GM13976 (cell line): ENCODE measurements around the gene TSHZ2.

ENCODE experiments used
- DNase-seq: peaks from one replicate; pipeline ENCODE4 v3.0.0; 2012; ENCODE audit warnings: low spot score
- in situ Hi-C: fragments of 300-500 bp; cut with MboI; formaldehyde crosslinking; loops from one replicate; pipeline ENCODE4 v1.12.0; 2022; ENCODE audit warnings: low sequenced_read_pairs, mixed read lengths, inconsistent platforms; ENCODE audit not compliant: unreplicated experiment
- TF ChIP-seq, protein P1 (sequence below): IDR thresholded peaks from 2 replicates; pipeline ENCODE4 v1.5.1; 2012; ENCODE audit warnings: borderline replicate concordance, mild to moderate bottlenecking; ENCODE audit not compliant: insufficient read depth; ENCODE audit errors: extremely low read depth, missing control alignments, control extremely low read depth

TSHZ2 gene

DNA sequence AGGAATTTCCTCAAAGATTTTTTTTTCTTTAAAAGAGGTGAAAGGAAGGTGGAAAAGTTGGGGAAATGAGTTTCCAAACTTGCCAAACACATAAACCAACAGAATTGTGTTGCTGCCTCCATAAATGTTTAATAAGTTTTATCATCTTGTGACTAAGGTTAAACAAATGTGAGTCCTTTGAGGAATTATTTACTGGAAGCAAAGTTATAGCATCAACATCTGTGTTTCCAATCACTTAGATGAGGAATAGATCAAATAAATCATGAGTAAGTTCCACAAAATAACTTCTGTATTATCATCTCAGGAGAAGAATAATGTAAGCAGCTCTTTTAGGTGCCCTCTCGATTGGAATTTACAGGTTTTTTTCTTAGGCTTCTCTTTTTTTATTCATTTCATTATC, 20.5 kb downstream of the TSHZ2 start:
- DNase-seq, result no peak
- in situ Hi-C loops, result no loop called here
- TF ChIP-seq, protein P1, sequence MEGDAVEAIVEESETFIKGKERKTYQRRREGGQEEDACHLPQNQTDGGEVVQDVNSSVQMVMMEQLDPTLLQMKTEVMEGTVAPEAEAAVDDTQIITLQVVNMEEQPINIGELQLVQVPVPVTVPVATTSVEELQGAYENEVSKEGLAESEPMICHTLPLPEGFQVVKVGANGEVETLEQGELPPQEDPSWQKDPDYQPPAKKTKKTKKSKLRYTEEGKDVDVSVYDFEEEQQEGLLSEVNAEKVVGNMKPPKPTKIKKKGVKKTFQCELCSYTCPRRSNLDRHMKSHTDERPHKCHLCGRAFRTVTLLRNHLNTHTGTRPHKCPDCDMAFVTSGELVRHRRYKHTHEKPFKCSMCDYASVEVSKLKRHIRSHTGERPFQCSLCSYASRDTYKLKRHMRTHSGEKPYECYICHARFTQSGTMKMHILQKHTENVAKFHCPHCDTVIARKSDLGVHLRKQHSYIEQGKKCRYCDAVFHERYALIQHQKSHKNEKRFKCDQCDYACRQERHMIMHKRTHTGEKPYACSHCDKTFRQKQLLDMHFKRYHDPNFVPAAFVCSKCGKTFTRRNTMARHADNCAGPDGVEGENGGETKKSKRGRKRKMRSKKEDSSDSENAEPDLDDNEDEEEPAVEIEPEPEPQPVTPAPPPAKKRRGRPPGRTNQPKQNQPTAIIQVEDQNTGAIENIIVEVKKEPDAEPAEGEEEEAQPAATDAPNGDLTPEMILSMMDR, result no peak

DNA sequence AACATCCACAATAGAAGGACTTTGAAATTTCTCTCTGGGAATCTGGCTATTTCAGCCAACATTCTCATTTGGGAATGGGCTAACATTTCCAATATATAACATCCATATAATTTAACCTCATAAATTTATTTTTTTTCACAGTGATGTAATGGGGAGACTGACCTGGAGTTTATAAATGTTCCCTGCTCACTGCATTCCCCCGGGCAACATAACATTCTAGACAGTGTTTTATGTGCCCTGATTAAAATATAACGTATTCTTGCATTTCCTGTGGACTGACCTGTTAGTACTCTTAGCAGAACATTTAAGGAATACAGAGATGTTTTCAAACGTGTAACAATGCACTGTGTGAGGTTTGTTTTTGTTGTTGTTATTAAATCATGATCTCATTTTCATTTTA, 20.9 kb downstream of the TSHZ2 start:
- in situ Hi-C loops, result no loop called here
- TF ChIP-seq, protein P1, result no peak
- no peak for DNase-seq

DNA sequence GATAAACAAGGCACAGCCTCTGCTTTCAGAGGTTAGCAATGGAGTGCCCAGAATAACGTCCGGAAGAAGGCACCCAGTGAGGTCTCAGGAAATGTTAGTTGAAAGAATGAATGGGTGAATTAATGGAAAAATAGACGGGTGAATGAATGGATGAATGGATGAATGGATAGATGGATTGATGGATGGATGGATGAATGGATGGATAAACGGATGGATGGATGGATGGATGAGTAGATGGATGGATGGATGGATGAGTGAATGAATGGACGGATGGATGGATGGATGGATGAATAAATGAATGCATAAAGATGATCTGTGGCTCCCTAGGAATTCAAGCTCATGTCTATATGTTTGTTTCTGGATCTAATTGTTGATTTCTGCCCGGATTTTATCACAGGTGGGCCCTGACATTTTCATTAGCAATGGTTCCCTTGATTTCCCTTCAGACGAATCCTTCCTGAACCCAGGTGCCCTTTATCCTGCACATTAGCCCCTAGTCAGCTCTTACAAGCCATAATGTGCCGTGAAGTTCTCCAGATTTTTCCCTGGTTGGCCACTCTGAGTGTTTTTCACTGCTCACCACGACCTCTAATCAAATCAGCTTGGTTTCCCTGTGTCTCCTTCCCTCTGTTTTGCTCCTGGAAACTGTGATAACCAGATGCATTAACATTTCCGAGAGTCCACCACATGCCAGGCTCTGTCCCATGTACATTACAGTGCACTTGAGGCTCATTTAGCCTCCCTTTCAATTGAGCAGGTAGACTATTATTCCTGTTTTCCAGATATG, 22.2 kb downstream of the TSHZ2 start:
- in situ Hi-C loops, result no loop called here
- no peak for DNase-seq
- TF ChIP-seq, protein P1, result no peak

DNA sequence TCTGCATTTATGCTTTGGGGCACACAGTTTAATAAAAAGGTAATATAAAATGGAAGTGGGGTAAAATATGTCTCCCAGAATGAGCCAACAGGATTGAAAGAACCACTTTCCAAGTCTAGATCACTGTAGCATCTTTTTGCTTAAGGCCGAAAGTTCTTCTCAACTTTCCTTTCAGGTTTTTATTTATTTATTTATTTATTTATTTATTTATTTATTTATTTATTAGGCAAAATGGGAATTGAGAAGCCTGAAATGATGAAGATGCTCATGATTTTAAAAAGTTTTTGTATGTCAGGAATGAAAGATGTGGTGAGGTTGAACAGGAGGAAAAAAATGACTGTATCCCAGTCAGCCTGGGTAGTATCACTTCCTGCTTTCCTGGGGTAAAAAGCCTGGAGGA, 24.0 kb downstream of the TSHZ2 start:
- in situ Hi-C loops, result no loop called here
- no peak for DNase-seq
- TF ChIP-seq, protein P1, result no peak

DNA sequence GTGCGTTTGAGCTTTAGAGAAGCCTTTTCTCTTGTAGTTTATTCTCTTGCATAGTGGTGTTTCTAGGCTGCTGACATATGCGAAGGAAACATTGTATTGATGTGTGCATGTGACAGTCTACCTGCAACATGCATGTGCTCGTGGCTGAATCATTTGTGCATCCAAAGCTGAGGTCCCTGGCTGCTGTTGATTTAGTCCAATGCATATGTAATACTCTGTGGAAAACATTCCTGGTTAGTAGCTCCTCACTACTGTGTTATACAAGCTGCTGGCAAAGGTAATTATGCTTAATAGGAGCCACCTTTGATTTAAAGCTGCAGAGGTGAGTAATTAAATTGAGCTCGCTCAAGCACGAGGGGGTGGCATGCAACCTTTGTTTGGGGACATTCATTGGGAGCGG, 24.5 kb downstream of the TSHZ2 start:
- TF ChIP-seq, protein P1, result no peak
- in situ Hi-C loops, result no loop called here

DNA sequence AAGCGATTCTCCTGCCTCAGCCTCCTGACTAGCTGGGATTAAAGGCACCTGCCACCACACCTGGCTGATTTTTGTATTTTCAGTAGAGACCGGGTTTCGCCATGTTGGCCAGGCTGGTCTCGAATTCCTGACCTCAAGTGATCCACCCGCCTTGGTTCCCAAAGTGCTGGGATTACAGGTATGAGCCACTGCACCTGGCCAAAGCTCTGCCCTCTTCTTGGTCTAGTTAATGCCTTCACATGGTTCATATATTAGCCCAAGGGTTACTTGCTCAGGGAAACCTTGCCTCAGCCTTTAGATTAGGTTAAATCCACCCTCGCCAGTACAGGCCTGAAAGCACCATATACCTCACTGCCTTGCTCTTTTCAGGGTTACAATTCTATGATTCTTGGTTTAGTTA, 26.1 kb downstream of the TSHZ2 start:
- DNase-seq, result no peak
- in situ Hi-C loops, result no loop called here
- TF ChIP-seq, protein P1, result no peak

More for the DNA sequence above, 24.5 kb downstream of the TSHZ2 start:
- DNase-seq, result no peak

DNA sequence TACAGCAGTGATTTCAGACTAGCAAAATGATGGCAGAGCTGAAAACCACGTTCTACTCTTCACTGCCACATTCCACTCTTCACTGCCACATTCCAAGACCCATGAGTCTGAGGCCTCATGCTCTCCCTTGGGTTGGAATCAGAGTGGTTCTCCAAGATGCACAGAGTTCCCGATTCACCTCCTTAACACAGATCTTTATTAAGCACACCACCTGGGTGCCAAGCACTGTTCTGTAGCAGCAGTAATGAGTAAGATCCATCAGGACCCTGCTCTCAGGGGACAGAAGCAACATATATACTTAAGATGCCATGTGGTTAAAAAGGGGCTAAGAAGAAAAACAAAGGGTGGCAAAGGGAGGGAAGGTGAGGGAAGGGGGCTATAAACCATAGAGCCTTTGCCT, 26.9 kb downstream of the TSHZ2 start:
- DNase-seq, result no peak
- TF ChIP-seq, protein P1, result no peak
- in situ Hi-C loops, result no loop called here
